ENCODE data around the gene CEP70. TPM values are rescaled to one million over a fixed set of nuclear protein-coding genes. Genes with fewer than 3 reads are reported as not detected.

Gene CEP70
- total and polyA plus RNA-seq, 2 of the 13 experiments (the other 11 are each of a cell fraction or from before 2014, with no cell fraction given): 4.0 to 22.3 TPM

DNA sequence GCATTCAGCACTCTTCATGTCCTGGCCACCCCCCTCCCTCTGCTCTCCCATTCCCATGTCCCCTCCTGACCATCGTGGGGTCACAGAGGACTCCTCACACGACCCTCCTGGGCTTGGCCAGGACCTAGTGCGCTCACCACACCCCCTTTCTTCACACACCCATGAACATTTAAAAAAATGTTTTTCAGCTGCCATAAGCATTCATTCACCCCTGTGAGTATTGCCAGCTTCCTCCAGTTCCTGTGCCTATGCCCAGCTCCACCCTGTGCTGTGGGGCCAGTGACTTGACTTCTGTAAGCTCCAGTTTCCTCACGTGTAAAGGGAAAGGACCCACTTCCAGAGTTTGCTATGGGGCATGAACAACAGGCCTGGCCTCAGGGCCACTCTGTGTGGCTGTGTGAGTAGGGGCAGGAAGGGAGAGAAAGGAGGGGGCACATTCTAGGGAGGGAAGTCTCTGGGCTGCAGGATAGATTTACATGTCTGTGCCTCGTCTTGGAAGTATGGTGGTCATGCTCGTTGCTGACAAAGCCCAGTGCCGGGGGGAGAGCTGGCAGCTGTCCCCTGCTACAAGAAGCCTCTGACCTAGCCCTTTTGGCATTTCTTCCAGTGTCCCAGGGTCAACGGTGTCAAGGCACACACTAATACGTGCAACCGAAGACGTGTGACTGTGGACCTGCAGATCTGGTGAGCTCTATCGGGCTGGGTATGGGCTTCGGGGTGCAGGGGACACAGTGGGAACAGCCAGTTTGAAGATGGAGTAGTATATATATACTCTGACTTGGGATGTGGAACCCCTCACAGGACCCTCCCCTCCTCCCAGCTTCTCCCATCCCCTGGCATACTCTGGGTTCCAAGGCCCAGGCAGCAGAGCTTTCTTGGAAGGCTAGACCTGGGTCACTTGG is 136.8 kb downstream of the CEP70 start:
- no peak for FAIRE-seq
- Histone ChIP-seq H3K4me2 (ENCODE audit: low read depth, low read length) (no peak overlapping the region), H3K36me3 (replicated peaks in 1 of 2; ENCODE audit: control insufficient read depth in 1 of 2, insufficient read depth in 2 of 2, low read length in 2 of 2) (no peaks in the 10 kb centered on the region; a peak in 3 of 5 replicates), H4K20me1 (ENCODE audit: insufficient read depth, low read length) (no peaks in the 10 kb centered on the region), H3K4me1 (ENCODE audit: insufficient read depth, low read length) (no peaks in the 10 kb centered on the region), H3K9ac (ENCODE audit: insufficient read depth, low read depth, low read length) (no peak overlapping the region), H2AFZ (ENCODE audit: low read length) (no peak overlapping the region), H3K79me2 (ENCODE audit: insufficient read depth, low read length) (no peaks in the 10 kb centered on the region), H3K4me3 (replicated peaks in 1 of 3; ENCODE audit: insufficient read depth in 1 of 3, low read depth in 2 of 3, low read length in 3 of 3) (no peak overlapping the region), H3K27ac (ENCODE audit: extremely low read length, insufficient read depth, low read length) (no peak overlapping the region), H3K27me3 (ENCODE audit: control insufficient read depth in 1 of 2, insufficient read depth in 2 of 2, low read length in 2 of 2) (no peaks in the 10 kb centered on the region), H3K9me3 (ENCODE audit: low read length) (no peaks in the 10 kb centered on the region)
- intact Hi-C loops (cut with micrococcal nuclease; ENCODE audit: unreplicated experiment): no loop called here
- ChIA-PET POLR2A (no interaction called here), CTCF (ENCODE audit: low intra/inter-chr PET ratio, low total read pairs) (no interaction called here)
- DNase-seq (ENCODE audit: low spot score): no peak
- ATAC-seq: no peak
- 88% methylated on average over 13 of the region's 13 CpGs for WGBS (ENCODE audit: low lambda C conversion rate)
- in situ Hi-C loops (cut with HindIII; ENCODE audit: extremely low pct_ligation_motif_present, low pct_unique_long_range_greater_than_20kb): no loop called here
- no TSS peak for BruUV-seq (replicated peaks)
- TF ChIP-seq REL (CRISPR knock-in tag; conservative IDR thresholded peaks at IDR 0.05) (no peak), ZBTB43 (CRISPR knock-in tag; conservative IDR thresholded peaks at IDR 0.05) (no peak)

- FAIRE-seq (no peak), ATAC-seq (no peak), DNase-seq (ENCODE audit: low spot score) (no peak)
- Histone ChIP-seq H3K27ac (ENCODE audit: extremely low read length, insufficient read depth, low read length) (no peak overlapping the region), H3K4me2 (ENCODE audit: low read depth, low read length) (no peak overlapping the region), H3K9ac (ENCODE audit: insufficient read depth, low read depth, low read length) (no peak overlapping the region), H3K9me3 (ENCODE audit: low read length) (no peaks in the 10 kb centered on the region), H4K20me1 (ENCODE audit: insufficient read depth, low read length) (no peaks in the 10 kb centered on the region), H2AFZ (ENCODE audit: low read length) (no peak overlapping the region), H3K79me2 (ENCODE audit: insufficient read depth, low read length) (no peaks in the 10 kb centered on the region), H3K36me3 (replicated peaks in 1 of 2; ENCODE audit: control insufficient read depth in 1 of 2, insufficient read depth in 2 of 2, low read length in 2 of 2) (no peaks in the 10 kb centered on the region; a peak in 3 of 5 replicates), H3K4me3 (replicated peaks in 1 of 3; ENCODE audit: insufficient read depth in 1 of 3, low read depth in 2 of 3, low read length in 3 of 3) (no peak overlapping the region), H3K4me1 (ENCODE audit: insufficient read depth, low read length) (no peaks in the 10 kb centered on the region), H3K27me3 (ENCODE audit: control insufficient read depth in 1 of 2, insufficient read depth in 2 of 2, low read length in 2 of 2) (no peaks in the 10 kb centered on the region)
- ChIA-PET POLR2A (no interaction called here), CTCF (ENCODE audit: low intra/inter-chr PET ratio, low total read pairs) (no interaction called here)
- intact Hi-C loops (cut with micrococcal nuclease; ENCODE audit: unreplicated experiment): no loop called here
- no TSS peak for BruUV-seq (replicated peaks)
- in situ Hi-C loops (cut with HindIII; ENCODE audit: extremely low pct_ligation_motif_present, low pct_unique_long_range_greater_than_20kb): no loop called here
- 79% methylated on average over 5 of the region's 13 CpGs for WGBS (ENCODE audit: low lambda C conversion rate)
- TF ChIP-seq ZNF260 (CRISPR knock-in tag; IDR thresholded peaks at IDR 0.05; ENCODE audit: borderline replicate concordance, low read depth): no peak
- TF ChIP-seq ZNF230 (CRISPR knock-in tag; IDR thresholded peaks at IDR 0.05): no peak
- TF ChIP-seq FOXC1 (CRISPR knock-in tag; IDR thresholded peaks at IDR 0.05; ENCODE audit: borderline replicate concordance): no peak
- TF ChIP-seq ZNF326 (CRISPR knock-in tag; IDR thresholded peaks at IDR 0.05; ENCODE audit: borderline replicate concordance): no peak
- TF ChIP-seq ZNF678 (CRISPR knock-in tag; IDR thresholded peaks at IDR 0.05): no peak
- TF ChIP-seq RXRA (CRISPR knock-in tag; IDR thresholded peaks at IDR 0.05): no peak
- TF ChIP-seq TFAP4 (IDR thresholded peaks at IDR 0.05; ENCODE audit: borderline replicate concordance, low read depth): no peak
- no peak for TF ChIP-seq ZNF430 (CRISPR knock-in tag; IDR thresholded peaks at IDR 0.05)
- no peak for TF ChIP-seq TSC22D2 (CRISPR knock-in tag; IDR thresholded peaks at IDR 0.05; ENCODE audit: borderline replicate concordance)
Observed at GRCh38 chr3:138455801-138456716, 138.0 kb downstream of the CEP70 start.
